CD8-positive, alpha-beta memory T cell (primary cell): ENCODE results near the gene CD99L2. TPM values are rescaled to one million over a fixed set of nuclear protein-coding genes. Genes with fewer than 3 reads are reported as not detected.

Experiments used
- CTCF ChIA-PET: fragments of 350-600 bp; sonication (Branson Sonifier 250); formaldehyde crosslinking; loops from one replicate; lab custom pipeline; 2021; ENCODE audit warnings: antibody characterized with exemption; lab: Charles Lee
- POLR2A ChIA-PET: fragments of 350-600 bp; sonication (Branson Sonifier 250); formaldehyde crosslinking; loops from one replicate; lab custom pipeline; 2021; ENCODE audit warnings: antibody characterized with exemption; lab: Charles Lee
- DNase-seq, 5 donors: peaks; one replicate each; pipeline versions ENCODE4 v3.0.0 to v3.0.0-alpha.2; 2020 to 2022; ENCODE audit warnings: mixed read lengths in 1 of 5
- H3K27ac ChIP-seq: one replicate; pipeline ENCODE4 v1.7.0; 2013; ENCODE audit warnings: low read depth, mild to moderate bottlenecking, low read length, moderate library complexity
- H3K27me3 ChIP-seq: 2 replicates; pipeline ENCODE4 v1.7.0; 2013; ENCODE audit warnings: low read length, mild to moderate bottlenecking; ENCODE audit not compliant: insufficient read depth, poor library complexity, severe bottlenecking
- H3K36me3 ChIP-seq: 2 replicates; pipeline ENCODE4 v1.7.0; 2013; ENCODE audit warnings: mild to moderate bottlenecking, low read length, moderate library complexity; ENCODE audit not compliant: insufficient read depth
- H3K4me1 ChIP-seq: 2 replicates; pipeline ENCODE4 v1.7.0; 2013; ENCODE audit warnings: mild to moderate bottlenecking, low read length, moderate library complexity; ENCODE audit not compliant: insufficient read depth
- H3K4me3 ChIP-seq: 2 replicates; pipeline ENCODE4 v1.7.0; 2013; ENCODE audit warnings: mild to moderate bottlenecking, low read length
- H3K9me3 ChIP-seq: 2 replicates; pipeline ENCODE4 v1.7.0; 2013; ENCODE audit warnings: mild to moderate bottlenecking, low read length
- H3K27ac Mint-ChIP-seq, 8 donors: one replicate each; pipeline ENCODE4 v1.8.0; 2020 to 2021; ENCODE audit warnings: mixed read lengths in 8 of 8, mild to moderate bottlenecking in 6 of 8, inconsistent platforms in 3 of 8, moderate library complexity in 3 of 8
- H3K27me3 Mint-ChIP-seq, 2 donors: one replicate each; pipeline ENCODE4 v1.8.0; 2020 to 2021; ENCODE audit warnings: mixed read lengths in 2 of 2, mild to moderate bottlenecking in 1 of 2, moderate library complexity in 1 of 2
- H3K36me3 Mint-ChIP-seq, 3 donors: one replicate each; pipeline ENCODE4 v1.8.0; 2020 to 2021; ENCODE audit warnings: mixed read lengths in 3 of 3, inconsistent platforms in 1 of 3, mild to moderate bottlenecking in 1 of 3
- H3K4me1 Mint-ChIP-seq, 3 donors: one replicate each; pipeline ENCODE4 v1.8.0; 2020 to 2021; ENCODE audit warnings: mixed read lengths in 3 of 3, inconsistent platforms in 1 of 3, mild to moderate bottlenecking in 1 of 3
- H3K4me3 Mint-ChIP-seq, 7 donors: one replicate each; pipeline ENCODE4 v1.8.0; 2020 to 2021; ENCODE audit warnings: mixed read lengths in 7 of 7, mild to moderate bottlenecking in 6 of 7, moderate library complexity in 4 of 7, inconsistent platforms in 2 of 7
- H3K9me3 Mint-ChIP-seq, 5 donors: one replicate each; pipeline ENCODE4 v1.8.0; 2020 to 2022; ENCODE audit warnings: mixed read lengths in 5 of 5, mild to moderate bottlenecking in 3 of 5, moderate library complexity in 2 of 5, inconsistent platforms in 1 of 5
- polyA plus RNA-seq: library from polyadenylated mRNA; unstranded; fragments of 300-500 nt; fragmentation: Illumina TruSeq; gene quantifications from one replicate; pipeline ENCODE4 v1.2.3, GENCODE V29; 2021
- total RNA-seq, 2 experiments: library from RNA; stranded (reverse); gene quantifications; one replicate each; pipeline ENCODE4 v1.2.3, GENCODE V29; 2021

The CD99L2 gene
- total and polyA plus RNA-seq, 3 experiments from 2014 or later: 13.7 to 15.9 (median 14.7) TPM

- Mint-ChIP-seq H3K36me3 (peaks cover 8 to 67% (median 22%) of the 10 kb centered on the region in 3 donors), H3K4me1 (no peaks in the 10 kb centered on the region), H3K27ac (no peak overlapping the region), H3K9me3 (peaks cover 0 to 4% (median 0%) of the 10 kb centered on the region in 5 donors), H3K4me3 (no peak overlapping the region), H3K27me3 (peaks cover 0 to 5% of the 10 kb centered on the region in 2 donors)
- H3K27me3 ChIP-seq: no peaks in the 10 kb centered on the region
- H3K27ac ChIP-seq: no peak overlapping the region
- POLR2A ChIA-PET: no interaction called here
- no peaks in the 10 kb centered on the region for H3K9me3 ChIP-seq
- CTCF ChIA-PET: no interaction called here
- no peak overlapping the region for H3K4me3 ChIP-seq
- H3K36me3 ChIP-seq: no peaks in the 10 kb centered on the region
- DNase-seq: no peak
- no peaks in the 10 kb centered on the region for H3K4me1 ChIP-seq
Observed at GRCh38 chrX:150792949-150793527, 105.4 kb downstream of the CD99L2 start.

- no peaks in the 10 kb centered on the region for H3K27me3 ChIP-seq
- no peak overlapping the region for H3K27ac Mint-ChIP-seq
- ChIA-PET POLR2A (no interaction called here), CTCF (no interaction called here)
- no peak for DNase-seq
- H3K36me3 ChIP-seq: no peaks in the 10 kb centered on the region
- no peak overlapping the region for H3K4me3 ChIP-seq
- no peak overlapping the region for H3K4me3 Mint-ChIP-seq
- peaks cover 0 to 5% of the 10 kb centered on the region in 2 donors for H3K27me3 Mint-ChIP-seq
- no peaks in the 10 kb centered on the region for H3K9me3 ChIP-seq
- peaks cover 10 to 67% (median 26%) of the 10 kb centered on the region in 3 donors for H3K36me3 Mint-ChIP-seq
- H3K27ac ChIP-seq: no peak overlapping the region
- no peaks in the 10 kb centered on the region for H3K4me1 ChIP-seq
- peaks cover 0 to 4% (median 0%) of the 10 kb centered on the region in 5 donors for H3K9me3 Mint-ChIP-seq
- H3K4me1 Mint-ChIP-seq: no peaks in the 10 kb centered on the region
Observed at GRCh38 chrX:150790021-150790420, 108.4 kb downstream of the CD99L2 start.

DNA sequence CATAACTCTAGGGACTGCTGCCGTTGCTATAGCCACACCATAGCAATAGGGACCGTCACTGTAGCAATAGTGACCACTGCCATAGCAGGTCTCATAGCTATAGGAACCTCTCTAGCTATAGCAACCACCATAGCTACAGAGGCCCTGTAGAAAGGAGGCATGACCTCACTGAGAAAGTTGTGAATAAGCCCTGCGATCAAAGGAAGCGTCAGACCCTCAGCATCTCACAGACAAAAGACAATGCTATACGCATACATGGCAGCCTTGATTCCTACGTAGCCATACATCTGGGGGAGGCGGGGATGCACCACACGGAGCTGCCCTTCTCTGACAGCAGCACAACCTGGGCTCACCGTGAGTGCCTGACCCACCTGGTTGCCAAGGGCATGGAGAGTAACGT lies 116.8 kb downstream of the CD99L2 start:
- H3K27ac ChIP-seq: no peak overlapping the region
- CTCF ChIA-PET: interaction anchor here (2.0 kb wide), 1 partner anchor 9 kb away, joined by 7 read pairs; no protein-coding TSS in a partner anchor
- no peak for DNase-seq
- no peak overlapping the region for H3K4me3 ChIP-seq
- no peaks in the 10 kb centered on the region for H3K9me3 ChIP-seq
- Mint-ChIP-seq H3K36me3 (peaks cover 0 to 11% (median 0%) of the 10 kb centered on the region in 3 donors), H3K4me3 (no peak overlapping the region), H3K27ac (no peak overlapping the region), H3K4me1 (no peaks in the 10 kb centered on the region), H3K27me3 (no peaks in the 10 kb centered on the region), H3K9me3 (no peaks in the 10 kb centered on the region)
- no peaks in the 10 kb centered on the region for H3K4me1 ChIP-seq
- POLR2A ChIA-PET: no interaction called here
- no peaks in the 10 kb centered on the region for H3K36me3 ChIP-seq
- H3K27me3 ChIP-seq: no peaks in the 10 kb centered on the region

DNA sequence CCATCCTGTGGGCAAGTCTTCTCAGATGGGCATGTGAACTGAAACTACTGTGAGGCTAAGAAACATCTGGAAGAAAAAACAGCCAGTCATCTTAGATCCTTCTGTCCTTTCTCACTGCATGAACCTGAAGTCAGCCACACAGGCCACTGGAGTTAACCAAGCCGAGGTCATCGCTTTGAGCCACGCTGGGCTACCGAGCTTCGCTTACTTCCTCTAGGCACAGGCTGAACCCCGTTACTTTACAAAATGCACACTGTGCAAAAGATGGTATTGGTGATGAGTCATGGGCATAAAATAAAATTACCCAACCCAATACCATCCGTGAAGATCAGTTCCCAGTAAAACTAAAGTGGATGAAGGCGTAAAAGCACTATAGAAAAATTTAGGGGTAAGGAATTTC lies 119.1 kb downstream of the CD99L2 start:
- Mint-ChIP-seq H3K4me1 (no peaks in the 10 kb centered on the region), H3K36me3 (peaks cover 0 to 23% (median 0%) of the 10 kb centered on the region in 3 donors), H3K27me3 (peaks cover 0 to 2% of the 10 kb centered on the region in 2 donors), H3K27ac (no peak overlapping the region), H3K4me3 (no peak overlapping the region), H3K9me3 (no peaks in the 10 kb centered on the region)
- no peak overlapping the region for H3K27ac ChIP-seq
- H3K27me3 ChIP-seq: no peaks in the 10 kb centered on the region
- POLR2A ChIA-PET: no interaction called here
- H3K9me3 ChIP-seq: no peaks in the 10 kb centered on the region
- DNase-seq: no peak
- no peaks in the 10 kb centered on the region for H3K36me3 ChIP-seq
- no peaks in the 10 kb centered on the region for H3K4me1 ChIP-seq
- H3K4me3 ChIP-seq: no peak overlapping the region
- CTCF ChIA-PET: no interaction called here

DNA sequence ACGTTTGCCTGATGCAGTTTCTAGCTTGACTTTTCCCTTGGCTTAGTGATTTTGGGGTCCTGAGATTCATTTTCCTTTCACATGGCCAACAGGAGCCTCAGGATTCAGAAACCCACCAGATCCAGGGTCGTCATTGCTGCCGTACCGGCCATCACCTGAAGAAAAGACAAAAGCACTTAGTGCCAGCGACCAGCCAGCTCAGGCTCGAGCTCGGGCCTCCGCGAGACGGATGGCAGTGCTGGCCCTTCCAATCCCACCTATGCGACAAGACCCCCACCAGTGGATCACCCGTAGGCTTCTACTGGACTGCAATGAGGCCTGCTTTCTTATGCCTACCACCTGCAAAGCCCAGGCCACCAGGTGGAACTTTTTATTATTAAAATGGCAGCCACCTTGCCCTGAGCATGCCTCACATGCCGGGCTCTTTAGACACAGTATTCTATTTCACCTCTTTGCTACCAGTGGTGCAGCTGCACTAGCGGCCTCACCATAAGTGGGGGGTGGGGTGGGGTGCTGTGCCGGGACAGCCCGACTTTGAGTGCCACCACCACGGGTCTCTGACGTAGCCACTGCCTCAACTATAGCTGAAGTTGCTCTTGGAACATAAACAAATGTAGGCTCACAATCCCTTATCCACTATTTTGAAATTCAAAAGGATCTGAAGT lies 121.0 kb downstream of the CD99L2 start:
- no peak overlapping the region for H3K4me3 ChIP-seq
- H3K4me1 Mint-ChIP-seq: no peaks in the 10 kb centered on the region
- peaks cover 0 to 2% of the 10 kb centered on the region in 2 donors for H3K27me3 Mint-ChIP-seq
- no peaks in the 10 kb centered on the region for H3K9me3 ChIP-seq
- ChIA-PET CTCF (interaction anchor here (1.4 kb wide), 1 partner anchor 305 kb away, joined by 5 read pairs; no protein-coding TSS in a partner anchor), POLR2A (no interaction called here)
- H3K4me3 Mint-ChIP-seq: no peak overlapping the region
- DNase-seq: no peak
- H3K9me3 Mint-ChIP-seq: no peaks in the 10 kb centered on the region
- peak overlapping the region in 1 of 8 donors; percentile 61 for H3K27ac Mint-ChIP-seq
- H3K36me3 ChIP-seq: no peaks in the 10 kb centered on the region
- no peaks in the 10 kb centered on the region for H3K4me1 ChIP-seq
- H3K36me3 Mint-ChIP-seq: peaks cover 0 to 23% (median 0%) of the 10 kb centered on the region in 3 donors
- no peaks in the 10 kb centered on the region for H3K27me3 ChIP-seq
- H3K27ac ChIP-seq: no peak overlapping the region

DNA sequence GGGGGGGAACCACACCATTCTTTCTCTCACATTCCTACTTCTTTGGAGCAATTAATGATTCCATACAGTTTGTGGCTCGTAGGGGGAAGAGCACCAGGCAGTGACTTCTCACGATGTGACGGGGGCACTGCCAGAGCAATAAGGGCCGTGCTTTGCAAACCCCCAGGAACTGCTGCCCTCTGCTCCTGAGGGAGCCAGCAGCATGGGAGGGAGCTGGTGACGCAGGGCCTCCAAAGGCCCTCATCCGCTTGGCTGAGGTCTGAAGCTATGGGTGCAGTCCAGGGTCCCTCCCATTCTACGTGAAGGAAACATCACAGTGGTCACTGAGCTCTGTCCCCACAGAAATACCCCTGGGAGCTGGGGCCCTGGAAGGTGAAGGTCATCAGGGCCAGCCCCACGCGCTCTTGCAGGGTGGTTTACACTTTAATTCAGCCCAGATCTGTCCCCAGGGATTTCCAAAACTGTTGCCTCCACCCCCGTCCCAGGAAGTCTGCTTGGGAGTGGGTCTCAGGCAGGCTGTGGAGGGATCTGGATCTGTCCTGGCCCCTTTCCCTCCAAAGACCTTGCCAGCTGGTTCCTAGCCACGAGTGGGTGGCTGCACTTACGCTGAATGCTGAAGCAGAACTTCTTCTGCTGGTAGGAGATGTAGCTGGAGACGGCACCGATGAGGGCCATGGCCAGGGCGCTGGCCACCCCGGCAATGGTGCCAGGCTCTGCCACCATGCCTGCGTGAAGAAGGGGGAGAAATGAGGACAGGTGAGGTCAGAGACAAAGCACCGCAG lies 122.7 kb downstream of the CD99L2 start:
- ChIA-PET CTCF (interaction anchor here (0.7 to 6.4 kb wide), 2 partner anchors 306 to 308 kb away, joined by 3 to 72 read pairs; no protein-coding TSS in a partner anchor), POLR2A (no interaction called here)
- H3K36me3 ChIP-seq: no peaks in the 10 kb centered on the region
- H3K9me3 ChIP-seq: no peaks in the 10 kb centered on the region
- DNase-seq: no peak
- H3K4me1 ChIP-seq: no peaks in the 10 kb centered on the region
- H3K27me3 ChIP-seq: no peaks in the 10 kb centered on the region
- H3K27ac ChIP-seq: no peak overlapping the region
- H3K4me3 ChIP-seq: no peak overlapping the region
- Mint-ChIP-seq H3K4me3 (no peak overlapping the region), H3K36me3 (peaks cover 0 to 23% (median 0%) of the 10 kb centered on the region in 3 donors), H3K4me1 (no peaks in the 10 kb centered on the region), H3K9me3 (no peaks in the 10 kb centered on the region), H3K27ac (no peak overlapping the region), H3K27me3 (peaks cover 0 to 2% of the 10 kb centered on the region in 2 donors)

DNA sequence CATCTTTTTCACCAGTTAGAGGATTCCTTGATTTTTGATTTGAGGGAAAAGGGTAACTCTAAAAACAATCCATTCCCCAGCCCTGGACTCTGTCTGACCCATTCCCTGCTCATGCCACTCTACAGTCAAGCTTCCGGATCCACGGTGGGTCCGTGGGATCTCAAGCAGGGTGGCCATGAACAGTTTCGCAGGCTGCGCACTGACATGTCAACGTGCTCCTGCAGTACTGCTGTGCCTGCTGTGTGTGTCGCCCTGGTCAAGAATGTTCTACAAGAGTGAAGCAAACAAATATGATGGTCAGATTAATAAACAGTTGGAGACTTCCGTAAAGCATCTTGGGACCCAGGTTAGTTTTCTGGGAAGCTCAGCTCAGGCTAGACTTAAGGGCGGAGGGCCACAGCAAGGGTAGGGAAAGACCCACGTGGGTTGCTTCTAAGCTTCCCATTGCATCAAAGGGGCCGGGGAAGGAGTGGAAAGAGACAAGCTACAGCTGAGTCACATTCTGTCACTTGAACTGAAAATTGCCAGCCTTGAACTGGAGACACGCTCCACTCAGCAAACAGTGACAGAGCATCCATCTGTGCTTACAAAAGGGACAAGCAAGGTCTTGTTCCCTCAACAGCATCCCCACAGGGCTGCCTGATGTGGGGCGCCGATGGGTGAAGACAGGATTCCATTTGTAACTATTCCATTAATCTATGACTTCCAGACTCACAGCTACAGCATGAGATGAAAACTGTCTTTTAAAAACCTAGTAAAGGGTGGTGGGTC lies 123.5 kb downstream of the CD99L2 start:
- Mint-ChIP-seq H3K27ac (peak overlapping the region in 1 of 8 donors; percentile 83), H3K36me3 (peaks cover 0 to 23% (median 0%) of the 10 kb centered on the region in 3 donors), H3K9me3 (no peaks in the 10 kb centered on the region), H3K4me1 (no peaks in the 10 kb centered on the region), H3K4me3 (no peak overlapping the region), H3K27me3 (peaks cover 0 to 2% of the 10 kb centered on the region in 2 donors)
- Histone ChIP-seq H3K27ac (no peak overlapping the region), H3K9me3 (no peaks in the 10 kb centered on the region), H3K36me3 (no peaks in the 10 kb centered on the region), H3K4me3 (no peak overlapping the region), H3K4me1 (no peaks in the 10 kb centered on the region), H3K27me3 (no peaks in the 10 kb centered on the region)
- POLR2A ChIA-PET: no interaction called here
- DNase-seq: no peak
- CTCF ChIA-PET: interaction anchor here (6.4 kb wide), 1 partner anchor 308 kb away, joined by 72 read pairs; no protein-coding TSS in a partner anchor
